HG03342 (cell line): ENCODE data around the gene MYO7A.

Source experiments
- ATAC-seq: cut with Tn5 transposase; IDR thresholded peaks from one replicate; pipeline ENCODE4 v1.9.1; 2021; ENCODE audit warnings: mild to moderate bottlenecking, moderate library complexity; ENCODE audit not compliant: unreplicated experiment

The MYO7A gene

GRCh38 chr11:77127920-77128691, at the start of gene MYO7A:
Gene MYO7A (plus strand): TSS chr11:77128246. CDS start chr11:77130635, 2,389 bp downstream.
- ATAC-seq = no peak

GRCh38 chr11:77079666-77080065, 48.4 kb upstream of the MYO7A start:
- no peak for ATAC-seq

- ATAC-seq = no peak
Observed at GRCh38 chr11:77080643-77081210, 47.3 kb upstream of the MYO7A start.

GRCh38 chr11:77081381-77081851, 46.6 kb upstream of the MYO7A start:
- no peak for ATAC-seq

- no peak for ATAC-seq
Observed at GRCh38 chr11:77081976-77082836, 45.8 kb upstream of the MYO7A start.

- no peak for ATAC-seq
Observed at GRCh38 chr11:77082838-77083565, 45.0 kb upstream of the MYO7A start.

GRCh38 chr11:77083566-77084245, 44.3 kb upstream of the MYO7A start:
- ATAC-seq = no peak

- ATAC-seq = no peak
Observed at GRCh38 chr11:77084581-77085191, 43.4 kb upstream of the MYO7A start.

GRCh38 chr11:77085652-77086051, 42.4 kb upstream of the MYO7A start:
- ATAC-seq = no peak

- no peak for ATAC-seq
Observed at GRCh38 chr11:77086521-77087472, 41.2 kb upstream of the MYO7A start.

- ATAC-seq = no peak
Observed at GRCh38 chr11:77087723-77088225, 40.3 kb upstream of the MYO7A start.

- no peak for ATAC-seq
Observed at GRCh38 chr11:77088236-77089003, 39.6 kb upstream of the MYO7A start.

GRCh38 chr11:77089004-77089545, 39.0 kb upstream of the MYO7A start:
- no peak for ATAC-seq

- no peak for ATAC-seq
Observed at GRCh38 chr11:77090046-77090372, 38.0 kb upstream of the MYO7A start.

- no peak for ATAC-seq
Observed at GRCh38 chr11:77090373-77091111, 37.5 kb upstream of the MYO7A start.

- ATAC-seq = peak; percentile 83
Observed at GRCh38 chr11:77091146-77091940, 36.7 kb upstream of the MYO7A start.
